ENCODE results near the gene MAPK8IP2.

- TF ChIP-seq CTCF (conservative IDR thresholded peaks at IDR 0.05 in 1 of 2, IDR thresholded peaks at IDR 0.05 in 1 of 2; ENCODE audit: low read depth in 1 of 2, low read length in 2 of 2) (no peak), EZH2 (IDR thresholded peaks at IDR 0.05; ENCODE audit: low read length, missing control alignments) (no peak)
Measured at GRCh38 chr22:50628543-50629134, 28.0 kb downstream of the MAPK8IP2 start.
